ENCODE data around the gene DOK1. TPM values are rescaled to one million over a fixed set of nuclear protein-coding genes. Genes with fewer than 3 reads are reported as not detected.
A peak's percentile ranks its signal among the peaks of the same experiment; 100 is the strongest.

The DOK1 gene
- total RNA-seq, 8 experiments from 2014 or later: 1.6 to 23.0 (median 6.3) TPM

- H3K4me1 ChIP-seq (replicated peaks in 1 of 2): no peaks in the 10 kb centered on the region
- no peak overlapping the region for H3K27ac ChIP-seq
- no peak for ATAC-seq (replicated peaks in 6 of 8)
- WGBS, 10 experiments: 58 to 80% (median 67%) methylated on average over 1 to 3 of the region's 3 CpGs; no CpG with 5 or more reads in 4 of the 10 experiments
- in situ Hi-C loops (cut with MboI; ENCODE audit: low pct_unique_long_range_greater_than_20kb in 2 of 9, low sequenced_read_pairs in 9 of 9, unreplicated experiment in 9 of 9): no loop called here
- H3K4me3 ChIP-seq: no peak overlapping the region
These were observed 17.8 kb downstream of the DOK1 start for GRCh38 chr2:74572178-74572925.

DNA sequence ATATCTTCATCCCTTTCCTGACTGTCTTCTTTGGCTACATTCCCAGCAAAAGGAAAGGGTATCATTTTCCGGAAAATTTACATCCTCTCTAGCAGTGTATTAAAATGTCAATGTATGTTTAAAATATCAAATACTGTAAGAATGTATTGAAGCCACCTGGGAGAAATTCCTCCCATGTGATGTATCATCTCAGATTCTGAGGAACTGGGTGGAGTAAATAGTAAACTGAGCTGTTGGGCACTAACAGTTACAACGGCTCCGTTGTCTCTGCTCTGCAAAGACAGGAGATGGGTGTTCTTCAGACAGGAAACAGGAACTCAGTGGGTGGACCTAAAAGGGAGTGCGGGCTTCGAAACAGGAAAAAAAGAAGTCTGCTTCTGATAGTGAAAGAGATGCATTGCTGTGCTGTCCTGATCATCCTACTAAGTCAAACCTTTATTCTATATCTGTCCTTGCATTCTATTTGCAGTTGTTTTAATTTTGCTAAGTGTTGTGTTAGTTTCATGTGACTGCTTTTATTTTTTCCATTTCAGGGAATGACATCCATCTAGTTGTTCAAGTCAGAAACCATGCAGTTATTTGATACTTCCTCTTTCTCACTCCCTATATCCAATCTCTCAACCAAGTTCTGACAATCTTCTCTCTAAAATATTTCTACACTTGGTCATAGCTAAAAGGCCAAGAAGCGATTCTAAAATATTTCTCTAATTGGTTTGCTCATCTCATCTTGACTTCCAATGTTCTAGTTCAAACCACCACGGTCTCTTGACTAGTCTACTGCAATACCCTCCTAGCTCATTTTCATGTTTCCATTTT is 19.4 kb downstream of the DOK1 start:
- in situ Hi-C loops (cut with MboI; ENCODE audit: low pct_unique_long_range_greater_than_20kb in 2 of 9, low sequenced_read_pairs in 9 of 9, unreplicated experiment in 9 of 9): no loop called here
- no peak overlapping the region for H3K4me3 ChIP-seq
- 0 to 100% (median 62%) methylated on average over 1 to 7 of the region's 7 CpGs for WGBS, 10 experiments
- H3K4me1 ChIP-seq (replicated peaks in 1 of 2): no peaks in the 10 kb centered on the region
- no peak overlapping the region for H3K27ac ChIP-seq
- ATAC-seq (replicated peaks in 6 of 8): peak in 3 of 8 experiments; percentile 64 to 79 (median 69)

DNA sequence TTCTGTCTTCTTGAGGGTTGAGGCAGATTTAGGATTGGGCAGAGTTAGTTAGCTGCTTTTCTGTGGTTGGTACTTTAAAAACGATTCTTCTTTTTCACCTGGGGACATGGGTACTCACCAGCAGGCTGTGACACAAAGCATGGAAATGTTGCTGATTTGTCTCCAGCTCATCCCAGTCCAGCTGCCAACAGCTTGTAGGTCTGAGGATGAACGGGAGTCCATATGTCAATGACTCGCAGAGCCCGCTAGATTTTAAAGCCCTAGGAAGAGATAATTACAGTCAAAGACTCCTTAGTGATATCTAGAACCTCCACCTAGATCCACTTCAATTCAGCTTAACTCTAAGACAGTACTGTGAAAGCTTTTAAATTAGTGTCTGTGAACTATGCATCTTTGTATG is 20.8 kb downstream of the DOK1 start:
- in situ Hi-C loops (cut with MboI; ENCODE audit: low pct_unique_long_range_greater_than_20kb in 2 of 9, low sequenced_read_pairs in 9 of 9, unreplicated experiment in 9 of 9): loop anchor here in 5 of 9 experiments (25.0 kb wide), 3 partner anchors 88 to 338 kb away; partner anchors contain the start of genes CCDC142 (in 3 of the 5), LBX2 (in 3 of the 5) and TTC31 (in 3 of the 5)
- 0 to 86% (median 58%) methylated on average over 1 to 4 of the region's 4 CpGs; no CpG with 5 or more reads in 2 of the 10 experiments for WGBS, 10 experiments
- Histone ChIP-seq H3K4me3 (no peak overlapping the region), H3K27ac (no peak overlapping the region), H3K4me1 (replicated peaks in 1 of 2) (no peaks in the 10 kb centered on the region)
- no peak for ATAC-seq (replicated peaks in 6 of 8)

- peak in 3 of 8 experiments; percentile 63 to 74 (median 66) for ATAC-seq (replicated peaks in 6 of 8)
- in situ Hi-C loops (cut with MboI; ENCODE audit: low pct_unique_long_range_greater_than_20kb in 2 of 9, low sequenced_read_pairs in 9 of 9, unreplicated experiment in 9 of 9): loop anchor here in 5 of 9 experiments (25.0 kb wide), 3 partner anchors 89 to 339 kb away; partner anchors contain the start of genes CCDC142 (in 3 of the 5), LBX2 (in 3 of the 5) and TTC31 (in 3 of the 5)
- WGBS, 10 experiments: 0 to 100% (median 83%) methylated on average over 1 to 7 of the region's 7 CpGs; no CpG with 5 or more reads in 1 of the 10 experiments
- no peak overlapping the region for H3K27ac ChIP-seq
- no peak overlapping the region for H3K4me3 ChIP-seq
- H3K4me1 ChIP-seq (replicated peaks in 1 of 2): no peaks in the 10 kb centered on the region
These were observed 21.8 kb downstream of the DOK1 start for GRCh38 chr2:74576211-74576862.

DNA sequence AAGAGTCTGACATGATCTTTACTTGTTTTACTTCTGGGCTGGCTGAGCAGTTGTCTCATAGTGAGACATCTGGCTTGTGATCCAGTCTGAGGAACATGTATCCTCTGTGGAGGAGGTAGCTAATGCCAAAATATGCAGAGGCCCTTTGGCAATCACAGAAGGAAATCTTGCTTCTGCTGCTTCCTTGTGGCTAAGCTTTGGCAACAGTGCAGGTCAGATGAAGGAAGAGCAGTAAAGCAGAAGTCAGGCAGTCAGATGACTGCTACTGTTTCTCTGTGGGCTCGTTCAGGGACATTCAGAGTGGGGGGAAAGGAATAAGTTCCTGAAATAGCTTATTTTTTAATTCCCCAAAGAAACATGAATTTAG is 22.3 kb downstream of the DOK1 start:
- no peaks in the 10 kb centered on the region for H3K4me1 ChIP-seq (replicated peaks in 1 of 2)
- ATAC-seq (replicated peaks in 6 of 8): peak in 3 of 8 experiments; percentile 41 to 58 (median 56)
- in situ Hi-C loops (cut with MboI; ENCODE audit: low pct_unique_long_range_greater_than_20kb in 2 of 9, low sequenced_read_pairs in 9 of 9, unreplicated experiment in 9 of 9): loop anchor here in 5 of 9 experiments (25.0 kb wide), 3 partner anchors 90 to 340 kb away; partner anchors contain the start of genes CCDC142 (in 3 of the 5), LBX2 (in 3 of the 5) and TTC31 (in 3 of the 5)
- no peak overlapping the region for H3K4me3 ChIP-seq
- no peak overlapping the region for H3K27ac ChIP-seq
- WGBS, 10 experiments: 0 to 20% methylated on average over 1 of the region's 1 CpG; no CpG with 5 or more reads in 8 of the 10 experiments

GRCh38 chr2:74577448-74577847 is 22.9 kb downstream of the DOK1 start:
- no peak for ATAC-seq (replicated peaks in 6 of 8)
- no peak overlapping the region for H3K27ac ChIP-seq
- in situ Hi-C loops (cut with MboI; ENCODE audit: low pct_unique_long_range_greater_than_20kb in 2 of 9, low sequenced_read_pairs in 9 of 9, unreplicated experiment in 9 of 9): loop anchor here in 5 of 9 experiments (25.0 kb wide), 3 partner anchors 90 to 340 kb away; partner anchors contain the start of genes CCDC142 (in 3 of the 5), LBX2 (in 3 of the 5) and TTC31 (in 3 of the 5)

GRCh38 chr2:74578408-74578807 is 23.9 kb downstream of the DOK1 start:
- ATAC-seq (replicated peaks in 6 of 8): no peak
- Histone ChIP-seq H3K4me1 (replicated peaks in 1 of 2) (no peaks in the 10 kb centered on the region), H3K27ac (no peak overlapping the region), H3K4me3 (no peak overlapping the region)
- in situ Hi-C loops (cut with MboI; ENCODE audit: low pct_unique_long_range_greater_than_20kb in 2 of 9, low sequenced_read_pairs in 9 of 9, unreplicated experiment in 9 of 9): loop anchor here in 5 of 9 experiments (25.0 kb wide), 3 partner anchors 91 to 341 kb away; partner anchors contain the start of genes CCDC142 (in 3 of the 5), LBX2 (in 3 of the 5) and TTC31 (in 3 of the 5)
- 63 to 86% (median 72%) methylated on average over 1 to 2 of the region's 3 CpGs; no CpG with 5 or more reads in 6 of the 10 experiments for WGBS, 10 experiments

More at GRCh38 chr2:74577448-74577847, 22.9 kb downstream of the DOK1 start:
- Histone ChIP-seq H3K4me1 (replicated peaks in 1 of 2) (no peaks in the 10 kb centered on the region), H3K4me3 (no peak overlapping the region)
- WGBS, 10 experiments: 0 to 83% (median 55%) methylated on average over 1 to 2 of the region's 2 CpGs; no CpG with 5 or more reads in 2 of the 10 experiments

- no peak overlapping the region for H3K4me3 ChIP-seq
- in situ Hi-C loops (cut with MboI; ENCODE audit: low pct_unique_long_range_greater_than_20kb in 2 of 9, low sequenced_read_pairs in 9 of 9, unreplicated experiment in 9 of 9): loop anchor here in 5 of 9 experiments (25.0 kb wide), 3 partner anchors 94 to 344 kb away; partner anchors contain the start of genes CCDC142 (in 3 of the 5), LBX2 (in 3 of the 5) and TTC31 (in 3 of the 5)
- 31 to 100% (median 77%) methylated on average over 1 to 3 of the region's 3 CpGs; no CpG with 5 or more reads in 3 of the 10 experiments for WGBS, 10 experiments
These were observed 26.9 kb downstream of the DOK1 start for GRCh38 chr2:74581463-74581862.

GRCh38 chr2:74582184-74582583 is 27.7 kb downstream of the DOK1 start:
- Histone ChIP-seq H3K4me3 (no peak overlapping the region), H3K27ac (no peak overlapping the region), H3K4me1 (replicated peaks in 1 of 2) (no peaks in the 10 kb centered on the region)
- WGBS, 10 experiments: 49 to 100% (median 70%) methylated on average over 1 to 2 of the region's 2 CpGs; no CpG with 5 or more reads in 3 of the 10 experiments
- in situ Hi-C loops (cut with MboI; ENCODE audit: low pct_unique_long_range_greater_than_20kb in 2 of 9, low sequenced_read_pairs in 9 of 9, unreplicated experiment in 9 of 9): loop anchor here in 5 of 9 experiments (25.0 kb wide), 3 partner anchors 95 to 345 kb away; partner anchors contain the start of genes CCDC142 (in 3 of the 5), LBX2 (in 3 of the 5) and TTC31 (in 3 of the 5)
- no peak for ATAC-seq (replicated peaks in 6 of 8)

More at GRCh38 chr2:74581463-74581862, 26.9 kb downstream of the DOK1 start:
- H3K27ac ChIP-seq: no peak overlapping the region
- no peak for ATAC-seq (replicated peaks in 6 of 8)
- H3K4me1 ChIP-seq (replicated peaks in 1 of 2): no peaks in the 10 kb centered on the region

- Histone ChIP-seq H3K27ac (no peak overlapping the region), H3K4me1 (replicated peaks in 1 of 2) (no peaks in the 10 kb centered on the region), H3K4me3 (no peak overlapping the region)
- ATAC-seq (replicated peaks in 6 of 8): peak in 4 of 8 experiments; percentile 41 to 50 (median 46)
- in situ Hi-C loops (cut with MboI; ENCODE audit: low pct_unique_long_range_greater_than_20kb in 2 of 9, low sequenced_read_pairs in 9 of 9, unreplicated experiment in 9 of 9): loop anchor here in 5 of 9 experiments (25.0 kb wide), 3 partner anchors 96 to 346 kb away; partner anchors contain the start of genes CCDC142 (in 3 of the 5), LBX2 (in 3 of the 5) and TTC31 (in 3 of the 5)
These were observed 29.0 kb downstream of the DOK1 start for GRCh38 chr2:74583504-74583903.

GRCh38 chr2:74584088-74584645 is 29.6 kb downstream of the DOK1 start:
- in situ Hi-C loops (cut with MboI; ENCODE audit: low pct_unique_long_range_greater_than_20kb in 2 of 9, low sequenced_read_pairs in 9 of 9, unreplicated experiment in 9 of 9): loop anchor here in 5 of 9 experiments (25.0 kb wide), 3 partner anchors 97 to 347 kb away; partner anchors contain the start of genes CCDC142 (in 3 of the 5), LBX2 (in 3 of the 5) and TTC31 (in 3 of the 5)
- ATAC-seq (replicated peaks in 6 of 8): peak in 2 of 8 experiments; percentile 46 to 53
- H3K4me1 ChIP-seq (replicated peaks in 1 of 2): no peaks in the 10 kb centered on the region
- no peak overlapping the region for H3K4me3 ChIP-seq
- 4 to 94% (median 47%) methylated on average over 1 to 2 of the region's 2 CpGs for WGBS, 10 experiments
- no peak overlapping the region for H3K27ac ChIP-seq
